ENCODE results near the gene FAM110A. TPM values are rescaled to one million over a fixed set of nuclear protein-coding genes. Genes with fewer than 3 reads are reported as not detected.

Gene FAM110A
- total RNA-seq, 2 experiments from 2014 or later = 16.2 to 28.2 TPM

GRCh38 chr20:858011-858410, 24.5 kb downstream of the FAM110A start:
- no peaks in the 10 kb centered on the region for H3K36me3 ChIP-seq (ENCODE audit: insufficient read depth, low read length)
- intact Hi-C loops (cut with micrococcal nuclease; ENCODE audit: unreplicated experiment) = no loop called here
- H3K4me3 ChIP-seq (ENCODE audit: low read depth, low read length, poor library complexity, severe bottlenecking) = no peak overlapping the region
- no peaks in the 10 kb centered on the region for H4K20me1 ChIP-seq (ENCODE audit: insufficient read depth, low read length)
- H3K27ac ChIP-seq (ENCODE audit: low read depth, low read length, poor library complexity, severe bottlenecking) = no peak overlapping the region
- no peak overlapping the region for H3K4me2 ChIP-seq (ENCODE audit: low read length)
- H3K9me3 ChIP-seq (ENCODE audit: low read length) = no peaks in the 10 kb centered on the region
- H3K79me2 ChIP-seq (ENCODE audit: insufficient read depth, low read depth, low read length) = no peaks in the 10 kb centered on the region
- no peak overlapping the region for H2AFZ ChIP-seq (ENCODE audit: low read length)
- CTCF ChIA-PET (ENCODE audit: unreplicated experiment) = no interaction called here
- no peak for DNase-seq (ENCODE audit: low spot score)
- no peaks in the 10 kb centered on the region for H3K9me2 ChIP-seq (ENCODE audit: insufficient read depth, low read length)
- POLR2A ChIA-PET = interaction anchor here (0.6 kb wide), 1 partner anchor 32 kb away, joined by 3 read pairs; no protein-coding TSS in a partner anchor
- BruUV-seq (replicated peaks) = no TSS peak
- TF ChIP-seq EZH2phosphoT487 (IDR thresholded peaks at IDR 0.05; ENCODE audit: borderline replicate concordance, low read depth, low read length) = no peak
- TF ChIP-seq, protein P1, sequence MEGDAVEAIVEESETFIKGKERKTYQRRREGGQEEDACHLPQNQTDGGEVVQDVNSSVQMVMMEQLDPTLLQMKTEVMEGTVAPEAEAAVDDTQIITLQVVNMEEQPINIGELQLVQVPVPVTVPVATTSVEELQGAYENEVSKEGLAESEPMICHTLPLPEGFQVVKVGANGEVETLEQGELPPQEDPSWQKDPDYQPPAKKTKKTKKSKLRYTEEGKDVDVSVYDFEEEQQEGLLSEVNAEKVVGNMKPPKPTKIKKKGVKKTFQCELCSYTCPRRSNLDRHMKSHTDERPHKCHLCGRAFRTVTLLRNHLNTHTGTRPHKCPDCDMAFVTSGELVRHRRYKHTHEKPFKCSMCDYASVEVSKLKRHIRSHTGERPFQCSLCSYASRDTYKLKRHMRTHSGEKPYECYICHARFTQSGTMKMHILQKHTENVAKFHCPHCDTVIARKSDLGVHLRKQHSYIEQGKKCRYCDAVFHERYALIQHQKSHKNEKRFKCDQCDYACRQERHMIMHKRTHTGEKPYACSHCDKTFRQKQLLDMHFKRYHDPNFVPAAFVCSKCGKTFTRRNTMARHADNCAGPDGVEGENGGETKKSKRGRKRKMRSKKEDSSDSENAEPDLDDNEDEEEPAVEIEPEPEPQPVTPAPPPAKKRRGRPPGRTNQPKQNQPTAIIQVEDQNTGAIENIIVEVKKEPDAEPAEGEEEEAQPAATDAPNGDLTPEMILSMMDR (conservative IDR thresholded peaks at IDR 0.05; ENCODE audit: low read length) = no peak
- H3K4me1 ChIP-seq (ENCODE audit: insufficient read depth, low read length, poor library complexity, severe bottlenecking) = peaks cover 6% of the 10 kb centered on the region

GRCh38 chr20:859751-860231, 26.3 kb downstream of the FAM110A start:
- DNase-seq (ENCODE audit: low spot score) = no peak
- no peaks in the 10 kb centered on the region for H4K20me1 ChIP-seq (ENCODE audit: insufficient read depth, low read length)
- H3K36me3 ChIP-seq (ENCODE audit: insufficient read depth, low read length) = no peaks in the 10 kb centered on the region
- no peak overlapping the region for H3K4me2 ChIP-seq (ENCODE audit: low read length)
- peaks cover 6% of the 10 kb centered on the region for H3K4me1 ChIP-seq (ENCODE audit: insufficient read depth, low read length, poor library complexity, severe bottlenecking)
- BruUV-seq (replicated peaks) = no TSS peak
- TF ChIP-seq EZH2phosphoT487 (IDR thresholded peaks at IDR 0.05; ENCODE audit: borderline replicate concordance, low read depth, low read length) = no peak
- TF ChIP-seq, protein P1 (conservative IDR thresholded peaks at IDR 0.05; ENCODE audit: low read length) = no peak
- H3K9me2 ChIP-seq (ENCODE audit: insufficient read depth, low read length) = no peaks in the 10 kb centered on the region
- H3K9me3 ChIP-seq (ENCODE audit: low read length) = no peaks in the 10 kb centered on the region
- CTCF ChIA-PET (ENCODE audit: unreplicated experiment) = no interaction called here
- intact Hi-C loops (cut with micrococcal nuclease; ENCODE audit: unreplicated experiment) = no loop called here
- no peak overlapping the region for H3K4me3 ChIP-seq (ENCODE audit: low read depth, low read length, poor library complexity, severe bottlenecking)
- H3K27ac ChIP-seq (ENCODE audit: low read depth, low read length, poor library complexity, severe bottlenecking) = no peak overlapping the region
- no peak overlapping the region for H2AFZ ChIP-seq (ENCODE audit: low read length)
- H3K79me2 ChIP-seq (ENCODE audit: insufficient read depth, low read depth, low read length) = no peaks in the 10 kb centered on the region
- POLR2A ChIA-PET = interaction anchor here (1.5 kb wide), 1 partner anchor 26 kb away, joined by 3 read pairs; the partner anchor contains the start of gene FAM110A

GRCh38 chr20:860891-861290, 27.4 kb downstream of the FAM110A start:
- no peak overlapping the region for H3K4me2 ChIP-seq (ENCODE audit: low read length)
- TF ChIP-seq, protein P1 (conservative IDR thresholded peaks at IDR 0.05; ENCODE audit: low read length) = no peak
- no peak for TF ChIP-seq EZH2phosphoT487 (IDR thresholded peaks at IDR 0.05; ENCODE audit: borderline replicate concordance, low read depth, low read length)
- H3K27ac ChIP-seq (ENCODE audit: low read depth, low read length, poor library complexity, severe bottlenecking) = no peak overlapping the region
- intact Hi-C loops (cut with micrococcal nuclease; ENCODE audit: unreplicated experiment) = no loop called here
- ChIA-PET POLR2A (interaction anchor here (1.5 kb wide), 1 partner anchor 28 kb away, joined by 3 read pairs; the partner anchor contains the start of gene FAM110A), CTCF (ENCODE audit: unreplicated experiment) (no interaction called here)
- no peaks in the 10 kb centered on the region for H3K36me3 ChIP-seq (ENCODE audit: insufficient read depth, low read length)
- no peak for DNase-seq (ENCODE audit: low spot score)
- peaks cover 6% of the 10 kb centered on the region for H3K4me1 ChIP-seq (ENCODE audit: insufficient read depth, low read length, poor library complexity, severe bottlenecking)
- no peaks in the 10 kb centered on the region for H3K9me2 ChIP-seq (ENCODE audit: insufficient read depth, low read length)
- H2AFZ ChIP-seq (ENCODE audit: low read length) = no peak overlapping the region
- no TSS peak for BruUV-seq (replicated peaks)
- no peaks in the 10 kb centered on the region for H4K20me1 ChIP-seq (ENCODE audit: insufficient read depth, low read length)
- no peak overlapping the region for H3K4me3 ChIP-seq (ENCODE audit: low read depth, low read length, poor library complexity, severe bottlenecking)
- no peaks in the 10 kb centered on the region for H3K9me3 ChIP-seq (ENCODE audit: low read length)
- H3K79me2 ChIP-seq (ENCODE audit: insufficient read depth, low read depth, low read length) = no peaks in the 10 kb centered on the region
